SK-N-MC (cell line): ENCODE measurements around the gene SPRY1.

ENCODE experiments used
- DNase-seq: peaks from one replicate; pipeline ENCODE4 v3.0.0-alpha.2; 2011; ENCODE audit warnings: low read depth, low spot score
- H3K27ac ChIP-seq: fragments of 200-600 bp; sonication (generic); 2 replicates; pipeline ENCODE4 v1.5.1; 2016; ENCODE audit warnings: mixed run types
- H3K36me3 ChIP-seq: fragments of 200-600 bp; sonication (generic); 2 replicates; pipeline ENCODE4 v1.6.1; 2017; ENCODE audit warnings: antibody characterized with exemption, low read length, mixed read lengths; ENCODE audit not compliant: insufficient read depth
- H3K4me3 ChIP-seq: fragments of 200-600 bp; sonication (generic); 2 replicates; pipeline ENCODE4 v1.5.1; 2016
- H3K9ac ChIP-seq: fragments of 200-600 bp; sonication (generic); 2 replicates; pipeline ENCODE4 v1.8.0; 2017; ENCODE audit warnings: mixed run types, mixed read lengths; ENCODE audit not compliant: insufficient read length
- H3K9me3 ChIP-seq: fragments of 200-600 bp; sonication (generic); 2 replicates; pipeline ENCODE4 v1.6.1; 2017; ENCODE audit warnings: low read depth, mild to moderate bottlenecking, antibody characterized with exemption, low read length, moderate library complexity, mixed read lengths
- EZH2 ChIP-seq: fragments of 200-600 bp; sonication (generic); IDR thresholded peaks from one replicate; pipeline ENCODE4 v1.6.1; 2017; ENCODE audit warnings: antibody characterized with exemption
- FOXP2 ChIP-seq: optimal IDR thresholded peaks from 2 replicates; pipeline ENCODE3; 2011; ENCODE audit warnings: mild to moderate bottlenecking, moderate library complexity; ENCODE audit not compliant: insufficient read depth; ENCODE audit errors: extremely low read length, control extremely low read depth
- POLR2AphosphoS5 ChIP-seq: IDR thresholded peaks from 2 replicates; pipeline ENCODE4 v1.6.1; 2012; ENCODE audit warnings: mild to moderate bottlenecking, low read depth, low read length, borderline replicate concordance

Gene SPRY1

DNA sequence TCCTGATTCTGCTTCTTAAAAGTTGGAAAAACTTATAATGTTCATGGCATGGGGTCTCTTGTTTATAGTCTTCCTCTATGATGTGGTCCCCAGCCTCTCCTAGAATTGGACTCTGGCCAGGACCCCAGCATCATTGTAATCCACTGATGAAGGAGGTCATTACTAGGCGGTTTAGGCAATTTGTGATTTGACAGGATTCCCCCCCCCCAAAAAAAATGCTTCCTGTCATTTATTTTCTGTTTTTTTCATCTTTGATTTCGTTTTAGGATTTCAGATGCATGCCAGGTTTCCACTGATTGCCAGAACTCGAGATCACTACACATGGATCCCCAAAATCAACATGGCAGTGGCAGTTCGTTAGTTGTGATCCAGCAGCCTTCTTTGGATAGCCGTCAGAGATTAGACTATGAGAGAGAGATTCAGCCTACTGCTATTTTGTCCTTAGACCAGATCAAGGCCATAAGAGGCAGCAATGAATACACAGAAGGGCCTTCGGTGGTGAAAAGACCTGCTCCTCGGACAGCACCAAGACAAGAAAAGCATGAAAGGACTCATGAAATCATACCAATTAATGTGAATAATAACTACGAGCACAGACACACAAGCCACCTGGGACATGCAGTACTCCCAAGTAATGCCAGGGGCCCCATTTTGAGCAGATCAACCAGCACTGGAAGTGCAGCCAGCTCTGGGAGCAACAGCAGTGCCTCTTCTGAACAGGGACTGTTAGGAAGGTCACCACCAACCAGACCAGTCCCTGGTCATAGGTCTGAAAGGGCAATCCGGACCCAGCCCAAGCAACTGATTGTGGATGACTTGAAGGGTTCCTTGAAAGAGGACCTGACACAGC is 4.9 kb downstream of the SPRY1 start:
- Histone ChIP-seq H3K27ac (no peak overlapping the region), H3K9me3 (no peaks in the 10 kb centered on the region), H3K9ac (no peak overlapping the region), H3K4me3 (no peak overlapping the region), H3K36me3 (no peaks in the 10 kb centered on the region)
- DNase-seq, result no peak
- TF ChIP-seq FOXP2 (no peak), POLR2AphosphoS5 (no peak)

DNA sequence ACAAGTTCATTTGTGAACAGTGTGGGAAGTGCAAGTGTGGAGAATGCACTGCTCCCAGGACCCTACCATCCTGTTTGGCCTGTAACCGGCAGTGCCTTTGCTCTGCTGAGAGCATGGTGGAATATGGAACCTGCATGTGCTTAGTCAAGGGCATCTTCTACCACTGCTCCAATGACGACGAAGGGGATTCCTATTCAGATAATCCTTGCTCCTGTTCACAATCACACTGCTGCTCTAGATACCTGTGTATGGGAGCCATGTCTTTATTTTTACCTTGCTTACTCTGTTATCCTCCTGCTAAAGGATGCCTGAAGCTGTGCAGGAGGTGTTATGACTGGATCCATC is 5.5 kb downstream of the SPRY1 start:
- Histone ChIP-seq H3K9ac (no peak overlapping the region), H3K27ac (no peak overlapping the region), H3K4me3 (no peak overlapping the region), H3K9me3 (no peaks in the 10 kb centered on the region), H3K36me3 (no peaks in the 10 kb centered on the region)
- no peak for DNase-seq
- TF ChIP-seq FOXP2, result no peak
- no peak for TF ChIP-seq EZH2
- TF ChIP-seq POLR2AphosphoS5, result no peak

DNA sequence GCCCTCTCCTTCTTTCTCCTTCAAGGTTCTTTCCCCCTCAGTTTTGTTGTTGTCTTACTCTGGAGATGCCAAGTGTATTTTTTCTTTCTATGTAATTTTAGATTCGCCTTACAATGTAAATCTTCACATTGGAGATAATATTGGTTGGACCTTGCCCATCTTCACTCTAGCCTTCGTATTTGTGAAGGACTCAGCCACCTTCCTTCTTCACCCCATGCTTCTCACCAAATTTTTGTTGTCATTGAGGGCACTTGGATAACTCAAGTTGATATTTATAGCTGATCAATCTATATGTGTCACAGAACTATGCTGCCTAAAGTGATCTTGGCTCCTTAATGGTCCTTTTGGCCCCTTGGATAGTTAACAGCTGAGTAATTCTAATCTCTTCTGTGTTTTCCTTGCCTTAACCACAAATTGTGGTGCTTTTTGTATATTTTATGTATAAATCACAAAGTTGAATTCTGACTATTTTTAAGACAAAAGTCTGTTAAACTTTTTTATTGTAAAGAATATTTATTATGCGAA is 6.5 kb downstream of the SPRY1 start:
- Histone ChIP-seq H3K27ac (no peak overlapping the region), H3K4me3 (no peak overlapping the region), H3K9me3 (no peaks in the 10 kb centered on the region), H3K9ac (no peak overlapping the region), H3K36me3 (no peaks in the 10 kb centered on the region)
- DNase-seq, result no peak
- no peak for TF ChIP-seq POLR2AphosphoS5
- no peak for TF ChIP-seq EZH2
- TF ChIP-seq FOXP2, result no peak

DNA sequence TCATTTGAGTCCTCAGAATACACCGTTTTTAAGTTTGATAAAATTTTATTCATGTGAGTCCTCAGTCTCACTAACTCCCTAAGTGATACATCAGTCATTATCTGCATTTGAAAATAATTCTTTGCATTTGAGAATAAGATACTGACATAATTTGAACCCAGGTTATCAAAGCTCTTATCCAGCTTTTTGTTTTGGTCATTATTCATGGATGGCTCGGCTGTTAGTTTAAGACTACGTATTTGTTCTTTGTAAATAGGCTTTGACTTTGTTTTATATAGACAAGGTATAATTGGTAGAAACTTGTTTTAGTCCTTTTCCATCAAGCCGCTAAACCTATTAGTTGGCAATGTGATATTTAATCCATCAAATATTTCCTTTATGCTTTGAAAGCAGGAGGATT is 7.9 kb downstream of the SPRY1 start:
- no peak overlapping the region for H3K9ac ChIP-seq
- no peak overlapping the region for H3K4me3 ChIP-seq

DNA sequence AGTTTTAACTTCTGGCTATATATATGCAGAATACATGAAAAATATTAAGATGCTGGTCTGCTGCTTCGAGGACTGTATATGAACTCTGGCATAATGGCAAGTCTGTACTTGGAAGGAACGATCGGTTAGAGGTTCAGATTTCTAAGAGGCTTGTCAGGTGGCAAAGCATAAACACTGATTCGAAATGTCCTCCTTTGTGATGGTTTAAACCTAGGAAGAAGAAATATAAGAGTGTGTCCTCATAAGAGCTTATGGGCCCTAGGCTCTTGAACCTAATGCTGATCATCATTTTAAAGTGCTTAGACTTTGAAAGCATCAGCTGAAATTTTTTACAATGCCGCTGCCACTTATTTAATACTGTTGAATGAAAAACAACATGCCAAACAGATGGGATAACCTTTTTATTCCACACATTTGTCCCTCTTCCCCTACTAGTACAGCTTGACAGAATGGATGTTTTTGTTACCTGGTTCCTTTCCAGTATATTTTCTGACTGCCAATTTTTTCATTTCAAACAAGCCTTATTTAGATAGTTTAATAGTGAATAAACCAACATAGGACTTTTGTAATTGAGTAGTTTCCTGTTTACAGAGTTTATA is 8.8 kb downstream of the SPRY1 start:
- Histone ChIP-seq H3K9ac (no peak overlapping the region), H3K4me3 (no peak overlapping the region), H3K27ac (no peak overlapping the region), H3K9me3 (no peaks in the 10 kb centered on the region), H3K36me3 (no peaks in the 10 kb centered on the region)
- no peak for DNase-seq
- TF ChIP-seq POLR2AphosphoS5 (no peak), FOXP2 (no peak), EZH2 (no peak)

More for the DNA sequence above, 7.9 kb downstream of the SPRY1 start:
- Histone ChIP-seq H3K36me3 (no peaks in the 10 kb centered on the region), H3K9me3 (no peaks in the 10 kb centered on the region), H3K27ac (no peak overlapping the region)
- no peak for DNase-seq
- TF ChIP-seq FOXP2, result no peak
- TF ChIP-seq EZH2, result no peak
- TF ChIP-seq POLR2AphosphoS5, result no peak

DNA sequence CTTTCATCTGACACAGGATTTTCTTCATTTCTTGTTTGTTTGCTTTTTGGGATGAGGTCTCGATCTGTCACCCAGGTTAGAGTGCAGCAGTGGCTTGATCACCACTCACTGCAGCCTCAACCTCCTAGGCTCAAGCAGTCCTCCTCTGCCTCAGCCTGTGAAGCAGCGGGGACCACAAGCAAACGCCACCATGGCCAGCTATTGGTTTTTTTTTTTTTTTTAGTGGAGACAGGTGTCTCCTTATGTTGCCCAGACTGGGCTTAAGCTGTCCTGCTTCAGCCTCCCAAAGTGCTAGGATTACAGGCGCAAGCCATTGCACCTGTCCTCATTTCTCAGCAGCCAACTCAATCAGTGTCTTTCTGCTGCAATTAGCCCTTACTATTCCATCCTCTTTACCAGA is 10.3 kb downstream of the SPRY1 start:
- H3K36me3 ChIP-seq, result no peaks in the 10 kb centered on the region
- TF ChIP-seq EZH2 (no peak), POLR2AphosphoS5 (no peak), FOXP2 (no peak)
- H3K9me3 ChIP-seq, result no peaks in the 10 kb centered on the region
- H3K4me3 ChIP-seq, result no peak overlapping the region
- H3K9ac ChIP-seq, result no peak overlapping the region
- H3K27ac ChIP-seq, result no peak overlapping the region
- DNase-seq, result no peak

DNA sequence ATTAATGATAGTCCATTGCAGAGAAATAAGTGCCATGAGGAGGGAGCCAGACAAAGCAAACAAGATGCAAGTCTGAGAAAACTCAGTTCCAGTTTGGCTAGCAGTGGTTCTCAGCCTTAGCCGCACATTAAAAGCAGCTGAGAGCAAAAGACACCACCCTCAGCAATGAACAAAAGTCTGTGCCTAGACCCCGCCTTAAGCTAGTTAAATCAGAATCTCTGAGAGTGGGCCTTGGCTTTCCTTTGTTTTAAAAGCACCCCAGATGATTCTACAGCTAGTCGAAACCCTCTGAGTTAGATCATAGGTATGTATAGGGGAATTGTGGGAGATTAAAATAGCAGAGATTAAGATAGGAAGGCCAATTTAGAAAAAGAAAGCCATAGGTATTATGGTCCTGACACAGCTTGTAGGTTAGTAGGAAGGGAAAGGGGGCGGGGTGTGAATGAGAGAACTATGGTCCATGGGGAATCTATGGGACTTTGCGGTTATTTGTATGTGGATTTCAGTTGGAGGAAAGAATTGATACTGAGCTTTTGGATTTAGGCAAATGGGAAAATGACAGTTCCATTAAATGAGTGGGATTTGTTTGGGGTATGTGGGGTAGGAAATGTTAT is 12.0 kb downstream of the SPRY1 start:
- no peak overlapping the region for H3K27ac ChIP-seq
- H3K4me3 ChIP-seq, result no peak overlapping the region
- no peak overlapping the region for H3K9ac ChIP-seq
- no peak for TF ChIP-seq FOXP2
- TF ChIP-seq POLR2AphosphoS5, result no peak
- no peak for TF ChIP-seq EZH2
- no peaks in the 10 kb centered on the region for H3K36me3 ChIP-seq
- DNase-seq, result no peak
- no peaks in the 10 kb centered on the region for H3K9me3 ChIP-seq

DNA sequence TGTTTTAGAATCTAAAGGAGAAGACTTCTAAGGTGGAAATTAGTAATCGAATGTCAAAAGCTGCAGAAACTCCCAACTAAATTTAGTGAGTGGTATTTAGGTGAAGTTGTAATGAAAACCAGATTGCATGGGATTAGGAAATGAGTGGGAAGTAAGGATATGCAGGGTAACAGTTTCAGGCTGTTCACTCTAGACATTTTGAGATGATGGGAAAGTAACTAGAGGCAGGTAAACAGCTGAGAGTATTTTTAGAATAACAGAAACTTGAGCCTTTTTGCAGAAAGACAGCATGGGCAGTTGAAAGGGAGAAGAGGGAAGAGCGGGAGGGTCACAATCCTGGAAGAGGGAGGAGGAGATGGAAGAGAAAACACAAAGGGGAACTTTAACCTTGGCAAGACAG is 12.7 kb downstream of the SPRY1 start:
- DNase-seq, result no peak
- Histone ChIP-seq H3K36me3 (no peaks in the 10 kb centered on the region), H3K9me3 (no peaks in the 10 kb centered on the region), H3K9ac (no peak overlapping the region), H3K4me3 (no peak overlapping the region), H3K27ac (no peak overlapping the region)
- TF ChIP-seq EZH2, result no peak
- no peak for TF ChIP-seq FOXP2
- TF ChIP-seq POLR2AphosphoS5, result no peak
